B cell (primary cell): ENCODE measurements around the gene NCOA1. TPM values are rescaled to one million over a fixed set of nuclear protein-coding genes. Genes with fewer than 3 reads are reported as not detected.

Source experiments
- ATAC-seq: fragments of 200-7000 bp; cut with Tn5 transposase; one replicate; pipeline ENCODE4 v1.10.0; 2021; ENCODE audit warnings: low read depth, mild to moderate bottlenecking, moderate number of reproducible peaks, moderate library complexity
- CTCF ChIA-PET: fragments of 350-600 bp; sonication (Branson Sonifier 250); formaldehyde crosslinking; loops from one replicate; lab custom pipeline; 2021; ENCODE audit warnings: antibody characterized with exemption, inconsistent platforms; lab: Charles Lee
- POLR2A ChIA-PET: fragments of 350-600 bp; sonication (Branson Sonifier 250); formaldehyde crosslinking; loops from one replicate; lab custom pipeline; 2021; ENCODE audit warnings: antibody characterized with exemption; lab: Charles Lee
- DNase-seq: peaks from one replicate; pipeline ENCODE4 v3.0.0; 2013
- H2AFZ ChIP-seq: 2 replicates; pipeline ENCODE4 v1.6.1; 2012; ENCODE audit warnings: mild to moderate bottlenecking, low read depth, low read length; ENCODE audit not compliant: insufficient read depth, poor library complexity, severe bottlenecking
- H3K27ac ChIP-seq, 2 donors: 1 replicate in 1 of 2; 2 replicates in 1 of 2; pipeline ENCODE4 v1.5.1; 2012 to 2013; ENCODE audit warnings: low read length in 2 of 2, mild to moderate bottlenecking in 2 of 2, moderate library complexity in 1 of 2
- H3K27me3 ChIP-seq, 4 experiments: fragments of 200-600 bp in 1 of 4; sonication (generic) in 1 of 4; replicated peaks in 1 of 4; 1 replicate in 2 of 4; 2 replicates in 2 of 4; pipeline versions ENCODE4 v1.6.1 to v1.7.0; 2013 to 2016; ENCODE audit warnings: low read length in 3 of 4, mild to moderate bottlenecking in 2 of 4, mixed read lengths in 1 of 4, moderate library complexity in 1 of 4; ENCODE audit not compliant: insufficient read depth in 4 of 4, control insufficient read depth in 3 of 4; ENCODE audit errors: control extremely low read depth in 1 of 4
- H3K36me3 ChIP-seq, 2 experiments: replicated peaks in 1 of 2; 1 replicate in 1 of 2; 2 replicates in 1 of 2; pipeline versions ENCODE4 v1.6.1 to v1.7.1; 2013; ENCODE audit warnings: low read length in 1 of 2; ENCODE audit not compliant: insufficient read depth in 2 of 2, control insufficient read depth in 1 of 2; ENCODE audit errors: control extremely low read depth in 1 of 2, extremely low read depth in 1 of 2
- H3K4me1 ChIP-seq, 2 donors: fragments of 200-600 bp in 1 of 2; sonication (generic) in 1 of 2; 1 replicate in 1 of 2; 2 replicates in 1 of 2; pipeline versions ENCODE4 v1.5.1 to v1.6.1; 2013 to 2017; ENCODE audit warnings: low read length in 2 of 2; ENCODE audit not compliant: control insufficient read depth in 2 of 2, insufficient read depth in 2 of 2
- H3K4me2 ChIP-seq: replicated peaks from 2 replicates; pipeline ENCODE3; 2012; ENCODE audit warnings: mild to moderate bottlenecking, low read depth, low read length; ENCODE audit not compliant: poor library complexity, severe bottlenecking
- H3K4me3 ChIP-seq, 5 experiments: fragments of 200-600 bp in 1 of 5; sonication (generic) in 1 of 5; 1 replicate in 3 of 5; 2 replicates in 2 of 5; pipeline versions ENCODE4 v1.5.1 to v1.7.0; 2011 to 2016; ENCODE audit warnings: low read length in 4 of 5, mild to moderate bottlenecking in 4 of 5, low read depth in 2 of 5, control low read depth in 1 of 5, moderate library complexity in 1 of 5; ENCODE audit not compliant: insufficient read depth in 1 of 5; ENCODE audit errors: control extremely low read depth in 1 of 5, extremely low read depth in 1 of 5
- H3K79me2 ChIP-seq: fragments of 200-600 bp; sonication (generic); one replicate; pipeline ENCODE4 v1.6.0; 2016; ENCODE audit warnings: low read length; ENCODE audit not compliant: control insufficient read depth, insufficient read depth
- H3K9ac ChIP-seq: fragments of 200-600 bp; sonication (generic); 2 replicates; pipeline ENCODE4 v1.6.1; 2017; ENCODE audit warnings: mild to moderate bottlenecking, low read length, moderate library complexity
- H3K9me3 ChIP-seq, 3 donors: one replicate each; pipeline versions ENCODE4 v1.6.1 to v1.7.1; 2013; ENCODE audit warnings: low read length in 2 of 3; ENCODE audit not compliant: control insufficient read depth in 2 of 3, insufficient read depth in 1 of 3; ENCODE audit errors: control extremely low read depth in 1 of 3
- H4K20me1 ChIP-seq: 2 replicates; pipeline ENCODE4 v1.6.0; 2012; ENCODE audit warnings: mild to moderate bottlenecking, low read length; ENCODE audit not compliant: insufficient read depth, control insufficient read depth, poor library complexity, severe bottlenecking
- H3K27ac Mint-ChIP-seq: one replicate; pipeline ENCODE4 v1.8.0; 2021; ENCODE audit warnings: mixed read lengths
- H3K27me3 Mint-ChIP-seq: one replicate; pipeline ENCODE4 v1.8.0; 2021; ENCODE audit warnings: mixed read lengths
- H3K4me1 Mint-ChIP-seq: one replicate; pipeline ENCODE4 v1.8.0; 2021; ENCODE audit warnings: mixed read lengths
- H3K4me3 Mint-ChIP-seq: one replicate; pipeline ENCODE4 v1.8.0; 2021; ENCODE audit warnings: mixed read lengths
- H3K9me3 Mint-ChIP-seq: one replicate; pipeline ENCODE4 v1.8.0; 2022; ENCODE audit warnings: mixed read lengths; ENCODE audit not compliant: insufficient read depth
- EZH2 ChIP-seq: IDR thresholded peaks from 2 replicates; pipeline ENCODE4 v1.6.1; 2012; ENCODE audit warnings: borderline replicate concordance, low read depth, mild to moderate bottlenecking, moderate library complexity, low read length; ENCODE audit not compliant: insufficient read depth, poor library complexity, severe bottlenecking
- whole genome bisulfite sequencing: methylation state at CpG from one replicate; pipeline ENCODE4 v1.1.5; 2013; ENCODE audit warnings: missing lambda C conversion rate; ENCODE audit not compliant: insufficient coverage; 5-methylcytosine and 5-hydroxymethylcytosine counted together
- intact Hi-C: fragments of 100-400 bp; cut with micrococcal nuclease; formaldehyde crosslinking; loops from one replicate; pipeline ENCODE4 v1.10.0; 2022
- polyA plus RNA-seq: library from polyadenylated mRNA; depleted of rRNA; stranded (reverse); fragments of >200 nt; gene quantifications from 2 replicates; pipeline ENCODE4 v1.2.3, GENCODE V29; 2012
- small RNA-seq: library from RNA; depleted of rRNA; stranded (forward); fragments of <200 nt; gene quantifications from one replicate; pipeline ENCODE3, GENCODE V24; 2012; ENCODE audit warnings: low replicate concordance, low read depth; ENCODE audit not compliant: insufficient read length
- total RNA-seq, 2 donors: library from RNA; stranded (reverse); fragments of 120-200 nt in 1 of 2; gene quantifications; 1 replicate in 1 of 2; 2 replicates in 1 of 2; pipeline versions ENCODE4 v1.2.3 to v1.2.4, GENCODE V29; 2013 to 2022
- TF ChIP-seq, protein P1 (sequence below): fragments of 200-600 bp; IDR thresholded peaks from one replicate; pipeline ENCODE4 v1.8.0; 2022; ENCODE audit warnings: antibody characterized with exemption, mild to moderate bottlenecking

NCOA1 gene
- total and polyA plus RNA-seq, 2 donors (not counting 1 experiment from before 2014, with no cell fraction given) = 11.6 to 49.1 TPM

DNA sequence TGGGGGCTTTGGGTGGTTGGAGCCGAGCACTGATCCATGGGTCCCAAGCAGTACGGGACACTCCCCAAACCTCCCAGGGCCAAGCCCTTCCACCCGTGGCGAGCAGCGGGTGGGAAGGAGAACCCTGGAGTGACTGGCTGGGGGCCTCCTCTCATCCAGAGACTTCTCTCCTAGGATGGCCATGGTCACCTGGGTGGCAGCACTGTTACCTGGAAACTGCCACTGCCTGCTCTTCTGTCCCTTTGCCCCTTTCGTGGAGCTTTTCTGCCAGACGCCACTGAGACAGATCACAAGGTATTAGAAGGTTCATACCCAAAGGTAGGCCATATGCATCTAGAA, 329.1 kb downstream of the NCOA1 start:
- no peak overlapping the region for H3K4me3 Mint-ChIP-seq
- Histone ChIP-seq H3K4me3 (no peak overlapping the region), H3K9ac (no peak overlapping the region), H4K20me1 (no peaks in the 10 kb centered on the region), H3K9me3 (no peaks in the 10 kb centered on the region), H2AFZ (no peak overlapping the region), H3K79me2 (peaks cover 1% of the 10 kb centered on the region), H3K4me1 (no peaks in the 10 kb centered on the region), H3K36me3 (peaks cover 0 to 38% of the 10 kb centered on the region in 2 experiments), H3K4me2 (no peak overlapping the region), H3K27ac (no peak overlapping the region), H3K27me3 (no peaks in the 10 kb centered on the region)
- no peak for ATAC-seq
- H3K27me3 Mint-ChIP-seq = no peaks in the 10 kb centered on the region
- ChIA-PET CTCF (no interaction called here), POLR2A (interaction anchor here (0.7 kb wide), 1 partner anchor 25 kb away, joined by 9 read pairs; no protein-coding TSS in a partner anchor)
- peaks cover 2% of the 10 kb centered on the region for H3K4me1 Mint-ChIP-seq
- intact Hi-C loops = no loop called here
- no peaks in the 10 kb centered on the region for H3K9me3 Mint-ChIP-seq
- TF ChIP-seq, protein P1, sequence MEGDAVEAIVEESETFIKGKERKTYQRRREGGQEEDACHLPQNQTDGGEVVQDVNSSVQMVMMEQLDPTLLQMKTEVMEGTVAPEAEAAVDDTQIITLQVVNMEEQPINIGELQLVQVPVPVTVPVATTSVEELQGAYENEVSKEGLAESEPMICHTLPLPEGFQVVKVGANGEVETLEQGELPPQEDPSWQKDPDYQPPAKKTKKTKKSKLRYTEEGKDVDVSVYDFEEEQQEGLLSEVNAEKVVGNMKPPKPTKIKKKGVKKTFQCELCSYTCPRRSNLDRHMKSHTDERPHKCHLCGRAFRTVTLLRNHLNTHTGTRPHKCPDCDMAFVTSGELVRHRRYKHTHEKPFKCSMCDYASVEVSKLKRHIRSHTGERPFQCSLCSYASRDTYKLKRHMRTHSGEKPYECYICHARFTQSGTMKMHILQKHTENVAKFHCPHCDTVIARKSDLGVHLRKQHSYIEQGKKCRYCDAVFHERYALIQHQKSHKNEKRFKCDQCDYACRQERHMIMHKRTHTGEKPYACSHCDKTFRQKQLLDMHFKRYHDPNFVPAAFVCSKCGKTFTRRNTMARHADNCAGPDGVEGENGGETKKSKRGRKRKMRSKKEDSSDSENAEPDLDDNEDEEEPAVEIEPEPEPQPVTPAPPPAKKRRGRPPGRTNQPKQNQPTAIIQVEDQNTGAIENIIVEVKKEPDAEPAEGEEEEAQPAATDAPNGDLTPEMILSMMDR = no peak
- no peak for TF ChIP-seq EZH2
- 95% methylated on average over 7 of the region's 7 CpGs for WGBS
- DNase-seq = no peak
- H3K27ac Mint-ChIP-seq = no peak overlapping the region

Small RNA genes lying within 50 kb of the gene (small RNA-seq; reads per million reads assigned to genes)
- gene RNA5SP88 (not detected), gene RNU6-936P (not detected)

Other genes with a start within 250 kb of the NCOA1 start
- 200 and 203 TPM in 2 replicates for gene ITSN2, start 130.7 kb upstream of the NCOA1 start, total RNA-seq
- 107 and 108 TPM in 2 replicates for gene ITSN2, start 130.7 kb upstream of the NCOA1 start, polyA plus RNA-seq